Nucleus accumbens (tissue), 56 donors: ENCODE measurements around the gene BEST1.
A peak's percentile ranks its signal among the peaks of the same experiment; 100 is the strongest.
"Not testable (repeated sequence)": the region's sequence is repeated elsewhere in the genome, so short reads cannot be mapped to it uniquely, and the experiment has no call there.

Experiments
- DNase-seq, 56 donors: peaks; one replicate each; lab custom pipeline; 2025; lab: John Stamatoyannopoulos, UW

BEST1 gene

GRCh38 chr11:61962213-61963015, 12.3 kb downstream of the BEST1 start:
- DNase-seq = no peak

- no peak for DNase-seq
Observed at GRCh38 chr11:61963016-61963281, 12.8 kb downstream of the BEST1 start.

GRCh38 chr11:61963282-61964057, 13.3 kb downstream of the BEST1 start:
- peak in 2 of 56 donors; percentile 30 to 43 for DNase-seq

DNA sequence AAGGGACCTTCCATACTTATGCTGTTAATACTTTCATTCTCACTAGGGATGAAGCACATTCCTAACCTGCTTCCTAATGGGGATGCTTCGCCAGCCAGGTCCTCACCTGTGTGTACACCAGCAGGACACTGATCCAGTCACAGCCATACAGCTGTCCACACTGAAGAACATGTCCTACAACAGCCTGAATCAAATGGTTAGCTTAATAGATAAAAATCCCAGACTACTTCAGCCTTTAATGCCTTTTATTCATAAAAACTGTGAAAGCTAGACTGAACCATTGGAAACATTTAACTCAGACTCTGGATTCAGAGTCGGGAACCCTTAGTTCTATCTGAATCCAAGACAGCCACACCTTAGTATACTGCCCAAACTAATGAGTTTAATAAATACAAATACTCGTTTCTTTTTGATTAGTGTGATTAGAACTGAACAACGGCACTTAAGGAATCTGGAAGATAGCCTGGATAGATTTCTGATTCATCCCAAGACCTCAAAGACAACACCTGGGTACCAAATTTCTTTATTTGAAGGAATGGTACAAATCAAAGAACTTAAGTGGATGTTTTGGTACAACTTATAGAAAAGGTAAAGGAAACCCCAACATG, 14.0 kb downstream of the BEST1 start:
- no peak for DNase-seq

GRCh38 chr11:61964666-61965271, 14.6 kb downstream of the BEST1 start:
- not testable (repeated sequence) for DNase-seq

- peak in 5 of 56 donors; percentile 44 to 64 (median 52) for DNase-seq
Observed at GRCh38 chr11:61966734-61967115, 16.6 kb downstream of the BEST1 start.

- peak in 55 of 56 donors; percentile 59 to 96 (median 89) for DNase-seq
Observed at GRCh38 chr11:61967116-61967923, 17.2 kb downstream of the BEST1 start, which contains the start of gene FTH1. TSS of gene FTH1 (minus strand) at chr11:61967634. CDS start at chr11:61967425, 209 bp downstream.

GRCh38 chr11:61967924-61968757, 18.0 kb downstream of the BEST1 start:
- peak in 39 of 56 donors; percentile 39 to 85 (median 72) for DNase-seq

DNA sequence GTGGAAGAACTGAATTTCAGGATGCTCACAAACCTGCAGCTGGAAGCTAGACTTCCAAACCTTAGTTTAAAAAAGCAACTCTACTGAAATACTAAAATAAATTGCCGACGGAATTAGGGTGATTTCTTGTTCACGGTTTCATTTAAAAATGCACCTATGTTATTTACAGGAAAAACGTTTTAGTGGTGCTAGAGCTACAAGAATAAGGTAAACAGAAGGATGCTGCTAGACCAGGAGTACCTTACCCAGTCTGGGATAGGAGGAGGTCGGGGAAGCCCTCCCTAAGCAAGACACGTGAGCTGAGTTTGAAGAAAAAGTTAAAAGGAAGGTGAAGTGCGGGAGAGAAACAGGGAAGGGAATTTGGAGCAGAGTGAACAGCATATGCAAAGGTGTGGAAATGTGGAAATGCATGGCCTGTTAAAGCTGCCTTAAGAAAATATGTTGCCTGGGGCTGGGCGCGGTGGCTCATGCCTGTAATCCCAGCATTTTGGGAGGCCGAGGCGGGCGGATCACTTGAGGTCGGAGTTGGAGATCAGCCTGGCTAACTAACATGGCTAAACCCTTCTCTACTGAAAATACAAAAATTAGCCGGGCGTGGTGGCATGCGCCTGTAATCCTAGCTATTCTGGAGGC, 18.7 kb downstream of the BEST1 start:
- DNase-seq = no peak

DNA sequence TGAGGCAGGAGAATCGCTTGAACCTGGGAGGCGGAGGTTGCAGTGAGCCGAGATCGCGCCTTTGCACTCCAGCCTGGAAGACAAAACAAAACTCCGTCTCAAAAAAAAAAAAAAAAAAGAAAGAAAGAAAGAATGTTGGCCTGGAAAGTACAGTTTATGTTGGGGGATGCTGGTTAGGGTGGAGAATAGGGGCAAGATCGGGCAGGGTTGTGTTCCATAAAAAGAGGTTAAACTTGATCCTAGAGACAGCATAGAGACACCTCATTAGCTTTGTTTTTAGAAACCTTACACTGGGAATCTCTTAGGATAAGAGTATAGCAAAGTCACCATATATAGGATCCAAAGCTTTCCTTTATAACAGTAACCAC, 19.2 kb downstream of the BEST1 start:
- DNase-seq = no peak

GRCh38 chr11:61969838-61970662, 19.9 kb downstream of the BEST1 start:
- no peak for DNase-seq

DNA sequence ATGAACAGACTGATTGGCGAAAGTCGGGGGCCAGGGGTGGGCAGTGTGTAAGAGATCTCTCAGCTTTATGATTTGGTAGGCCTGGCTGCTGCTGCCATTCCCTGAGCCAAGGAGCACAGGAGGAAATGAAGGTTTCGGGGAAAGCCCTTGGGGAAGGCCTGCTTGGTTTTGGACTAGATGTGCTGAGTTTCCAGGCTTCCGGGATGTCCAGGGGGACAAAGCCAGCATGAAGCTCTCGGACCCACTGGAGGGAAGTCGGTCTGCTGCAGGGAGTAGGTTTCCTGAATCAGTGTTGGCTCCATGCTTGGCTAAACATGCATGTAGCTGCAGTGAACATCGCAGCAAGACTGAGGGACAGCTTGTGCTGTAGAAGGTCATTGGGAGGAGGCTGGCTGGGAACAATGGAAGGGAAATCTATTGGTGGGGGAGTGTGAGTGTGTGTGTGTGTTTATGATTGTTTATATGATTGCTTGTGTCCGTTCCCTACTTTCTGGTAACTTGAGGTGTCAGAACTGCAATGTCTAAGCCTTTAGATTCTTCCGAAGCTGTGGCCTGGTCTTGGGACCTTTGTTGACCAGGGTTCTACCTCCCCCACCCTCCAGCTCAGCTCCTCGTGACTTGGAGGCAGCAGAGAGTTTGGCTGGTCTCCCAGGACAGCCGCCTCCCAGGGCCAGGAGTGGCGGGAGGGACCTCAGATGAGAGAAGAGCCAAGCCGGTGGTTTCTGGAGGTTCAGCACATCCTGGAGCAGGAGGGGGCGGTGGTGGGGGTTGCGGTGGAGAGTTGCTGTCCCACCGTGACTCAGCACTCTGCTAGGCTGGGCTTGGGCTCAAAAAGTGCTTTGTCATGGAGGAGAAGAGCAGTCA, 21.3 kb downstream of the BEST1 start:
- peak in 55 of 56 donors; percentile 64 to 98 (median 93) for DNase-seq

DNA sequence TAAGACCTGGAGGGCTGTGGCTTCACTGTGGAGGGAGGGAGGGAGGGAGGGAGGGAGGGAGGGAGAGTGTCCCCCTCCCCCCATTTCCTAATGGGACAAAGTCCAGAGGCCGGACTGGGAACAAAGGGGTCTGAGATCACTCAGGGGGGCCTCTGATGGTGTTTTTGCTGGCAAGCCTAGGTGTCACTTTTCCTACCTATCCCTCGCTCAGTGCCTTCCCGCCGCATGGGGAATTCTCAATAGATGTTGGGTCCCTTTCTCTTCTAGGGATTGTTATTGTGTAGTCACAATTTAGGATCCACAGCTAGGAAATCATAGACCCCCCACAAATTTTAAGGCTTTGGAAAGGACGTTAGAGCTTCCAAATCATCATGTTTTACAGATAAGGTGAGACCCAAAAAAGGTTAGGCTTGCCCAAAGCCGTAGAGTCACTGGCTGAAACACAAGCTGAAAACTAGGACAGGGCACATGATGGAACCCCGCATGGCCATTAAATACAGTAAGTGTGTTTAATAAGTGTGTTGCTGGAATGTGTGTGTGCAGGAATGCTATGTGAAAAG, 22.0 kb downstream of the BEST1 start:
- peak in 1 of 56 donors; percentile 54 for DNase-seq

GRCh38 chr11:61972672-61973475, 22.7 kb downstream of the BEST1 start:
- DNase-seq = no peak

DNA sequence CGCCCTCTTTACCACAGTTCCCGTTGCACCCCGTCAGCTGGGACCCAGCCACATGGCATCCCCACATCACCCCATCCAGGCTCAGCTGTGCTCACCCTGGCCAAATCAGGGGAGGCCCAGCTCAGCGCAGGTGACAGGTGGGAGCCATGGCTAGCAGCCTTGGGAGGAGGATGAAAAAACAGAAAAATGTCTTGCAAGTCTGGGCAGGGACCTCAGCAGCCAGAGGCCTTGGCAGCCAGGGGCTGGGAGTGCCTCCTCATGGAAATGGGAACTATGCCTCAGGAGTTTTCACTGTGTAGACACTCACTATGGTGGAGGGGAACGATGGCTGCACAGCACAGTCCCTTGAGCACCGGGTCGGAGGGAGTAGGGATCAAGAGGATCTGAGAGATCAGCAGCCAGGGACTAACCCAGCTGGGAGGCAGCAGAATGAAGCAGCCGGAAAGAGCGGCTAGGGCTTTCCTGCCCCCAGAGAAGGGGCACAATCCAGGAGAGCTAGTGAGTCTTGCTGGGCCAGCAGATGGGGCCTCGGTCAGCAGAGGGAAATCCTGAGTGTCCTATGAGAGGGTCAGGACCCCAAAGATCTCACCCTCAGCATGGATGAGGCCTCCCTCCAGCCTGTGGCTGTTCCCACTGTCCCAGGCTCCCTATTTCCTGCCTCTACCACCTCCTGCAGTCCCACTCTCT, 23.5 kb downstream of the BEST1 start:
- no peak for DNase-seq
